Mesenchymal stem cell (in vitro differentiated cells and primary cell): ENCODE results near the gene CCDC85A.

Experiments used
- DNase-seq: peaks from one replicate; pipeline ENCODE4 v3.0.0-alpha.2; 2013
- H2AFZ ChIP-seq: one replicate; pipeline ENCODE4 v1.6.1; 2013; ENCODE audit warnings: low read depth, mild to moderate bottlenecking, control low read depth, inconsistent platforms, low read length, moderate library complexity
- H2AK5ac ChIP-seq: 2 replicates; pipeline ENCODE4 v1.6.1; 2013; ENCODE audit warnings: low read length, moderate library complexity, mild to moderate bottlenecking, inconsistent platforms; ENCODE audit not compliant: severe bottlenecking
- H2BK120ac ChIP-seq: one replicate; pipeline ENCODE4 v1.6.1; 2013; ENCODE audit warnings: low read depth, mild to moderate bottlenecking, inconsistent platforms, low read length, moderate library complexity
- H2BK12ac ChIP-seq, 2 experiments: one replicate each; pipeline ENCODE4 v1.6.1; 2013; ENCODE audit warnings: inconsistent platforms in 2 of 2, low read length in 2 of 2, mild to moderate bottlenecking in 2 of 2, moderate library complexity in 2 of 2, control low read depth in 1 of 2
- H2BK15ac ChIP-seq: one replicate; pipeline ENCODE4 v1.6.1; 2013; ENCODE audit warnings: mild to moderate bottlenecking, low read depth, inconsistent platforms; ENCODE audit not compliant: poor library complexity, severe bottlenecking
- H2BK5ac ChIP-seq: 2 replicates; pipeline ENCODE4 v1.6.1; 2013; ENCODE audit warnings: low read depth, mild to moderate bottlenecking, low read length, control low read depth, inconsistent platforms; ENCODE audit not compliant: poor library complexity, severe bottlenecking
- H3K14ac ChIP-seq, 2 experiments: one replicate each; pipeline ENCODE4 v1.6.1; 2013; ENCODE audit warnings: inconsistent platforms in 2 of 2, low read length in 2 of 2, control low read depth in 1 of 2, mild to moderate bottlenecking in 1 of 2, moderate library complexity in 1 of 2
- H3K18ac ChIP-seq, 2 experiments: one replicate each; pipeline ENCODE4 v1.6.1; 2013; ENCODE audit warnings: inconsistent platforms in 2 of 2, low read length in 2 of 2, control low read depth in 1 of 2, low read depth in 1 of 2, mild to moderate bottlenecking in 1 of 2
- H3K23ac ChIP-seq, 2 experiments: one replicate each; pipeline ENCODE4 v1.6.1; 2013; ENCODE audit warnings: inconsistent platforms in 2 of 2, low read length in 2 of 2, mild to moderate bottlenecking in 2 of 2, moderate library complexity in 2 of 2, control low read depth in 1 of 2
- H3K27ac ChIP-seq: 2 replicates; pipeline ENCODE4 v1.5.1; 2013; ENCODE audit warnings: mild to moderate bottlenecking, moderate library complexity, low read length, control low read depth, inconsistent platforms; ENCODE audit not compliant: poor library complexity, severe bottlenecking
- H3K27me3 ChIP-seq, 2 experiments: 2 replicates each; pipeline versions ENCODE4 v1.6.1 to v1.7.0; 2013; ENCODE audit warnings: low read length in 2 of 2, mild to moderate bottlenecking in 2 of 2, moderate library complexity in 2 of 2, control low read depth in 1 of 2, inconsistent platforms in 1 of 2; ENCODE audit not compliant: control insufficient read depth in 1 of 2, insufficient read depth in 1 of 2
- H3K36me3 ChIP-seq, 2 experiments: 2 replicates each; pipeline versions ENCODE4 v1.6.1 to v1.7.0; 2013; ENCODE audit warnings: low read length in 2 of 2, control low read depth in 1 of 2, inconsistent platforms in 1 of 2, low read depth in 1 of 2, mild to moderate bottlenecking in 1 of 2; ENCODE audit not compliant: insufficient read depth in 2 of 2, control insufficient read depth in 1 of 2
- H3K4ac ChIP-seq, 2 experiments: one replicate each; pipeline ENCODE4 v1.6.1; 2013; ENCODE audit warnings: inconsistent platforms in 2 of 2, low read length in 2 of 2, mild to moderate bottlenecking in 2 of 2, moderate library complexity in 2 of 2, control low read depth in 1 of 2, low read depth in 1 of 2
- H3K4me1 ChIP-seq: 2 replicates; pipeline ENCODE4 v1.6.1; 2013; ENCODE audit warnings: low read depth, low read length, control low read depth; ENCODE audit not compliant: control insufficient read depth, insufficient read depth
- H3K4me2 ChIP-seq: 2 replicates; pipeline ENCODE4 v1.6.1; 2013; ENCODE audit warnings: low read length, mild to moderate bottlenecking, inconsistent platforms; ENCODE audit not compliant: poor library complexity, severe bottlenecking
- H3K4me3 ChIP-seq, 2 experiments: 2 replicates each; pipeline versions ENCODE4 v1.5.1 to v1.7.0; 2013; ENCODE audit warnings: low read length in 2 of 2, mild to moderate bottlenecking in 2 of 2, control low read depth in 1 of 2, low read depth in 1 of 2; ENCODE audit not compliant: insufficient read depth in 1 of 2
- H3K79me1 ChIP-seq: replicated peaks from 2 replicates; pipeline ENCODE4 v1.6.1; 2013; ENCODE audit warnings: mild to moderate bottlenecking, control low read depth, low read length, inconsistent platforms; ENCODE audit not compliant: poor library complexity, severe bottlenecking
- H3K9ac ChIP-seq: 2 replicates; pipeline ENCODE4 v1.7.0; 2013; ENCODE audit warnings: mild to moderate bottlenecking, low read length, moderate library complexity
- H3K9me3 ChIP-seq: 2 replicates; pipeline ENCODE4 v1.7.0; 2013; ENCODE audit warnings: mild to moderate bottlenecking, low read length; ENCODE audit not compliant: control insufficient read depth
- H4K8ac ChIP-seq: one replicate; pipeline ENCODE4 v1.6.1; 2013; ENCODE audit warnings: inconsistent platforms, mild to moderate bottlenecking, low read length, moderate library complexity
- H4K91ac ChIP-seq: one replicate; pipeline ENCODE4 v1.6.1; 2013; ENCODE audit warnings: mild to moderate bottlenecking, low read length, inconsistent platforms
- WGBS: methylation state at CpG from one replicate; pipeline ENCODE4 v1.1.7; 2013; ENCODE audit warnings: mixed read lengths; 5-methylcytosine and 5-hydroxymethylcytosine counted together

CCDC85A gene

GRCh38 chr2:56369316-56369715 lies 185.5 kb downstream of the CCDC85A start:
- no peak overlapping the region for H4K8ac ChIP-seq
- H3K4ac ChIP-seq = no peak overlapping the region
- no peaks in the 10 kb centered on the region for H3K4me1 ChIP-seq
- H3K79me1 ChIP-seq = no peaks in the 10 kb centered on the region
- peak; percentile 27 for DNase-seq
- no peak overlapping the region for H3K14ac ChIP-seq
- no peak overlapping the region for H2BK12ac ChIP-seq
- H4K91ac ChIP-seq = no peak overlapping the region
- no peaks in the 10 kb centered on the region for H3K36me3 ChIP-seq
- no peak overlapping the region for H3K18ac ChIP-seq
- WGBS = 72% methylated on average over 2 of the region's 2 CpGs
- no peak overlapping the region for H2AFZ ChIP-seq
- no peak overlapping the region for H3K4me2 ChIP-seq
- no peak overlapping the region for H3K9ac ChIP-seq
- no peak overlapping the region for H2BK120ac ChIP-seq
- H3K27me3 ChIP-seq = no peaks in the 10 kb centered on the region
- no peak overlapping the region for H3K4me3 ChIP-seq
- no peak overlapping the region for H2BK5ac ChIP-seq
- no peak overlapping the region for H3K27ac ChIP-seq
- H3K23ac ChIP-seq = no peak overlapping the region
- no peak overlapping the region for H2BK15ac ChIP-seq
- no peaks in the 10 kb centered on the region for H3K9me3 ChIP-seq
- H2AK5ac ChIP-seq = no peak overlapping the region

- H3K9me3 ChIP-seq = no peaks in the 10 kb centered on the region
- H3K23ac ChIP-seq = no peak overlapping the region
- 96% methylated on average over 5 of the region's 6 CpGs for WGBS
- no peak for DNase-seq
- H3K4me3 ChIP-seq = no peak overlapping the region
- H3K4ac ChIP-seq = no peak overlapping the region
- no peak overlapping the region for H2AFZ ChIP-seq
- no peak overlapping the region for H2BK15ac ChIP-seq
- H2BK120ac ChIP-seq = no peak overlapping the region
- H3K14ac ChIP-seq = no peak overlapping the region
- H4K8ac ChIP-seq = no peak overlapping the region
- no peak overlapping the region for H3K27ac ChIP-seq
- no peak overlapping the region for H2BK5ac ChIP-seq
- no peak overlapping the region for H2AK5ac ChIP-seq
- H3K27me3 ChIP-seq = no peaks in the 10 kb centered on the region
- no peak overlapping the region for H3K4me2 ChIP-seq
- no peak overlapping the region for H3K9ac ChIP-seq
- no peak overlapping the region for H3K18ac ChIP-seq
- H3K4me1 ChIP-seq = no peaks in the 10 kb centered on the region
- H4K91ac ChIP-seq = no peak overlapping the region
- no peak overlapping the region for H2BK12ac ChIP-seq
- H3K36me3 ChIP-seq = no peaks in the 10 kb centered on the region
- H3K79me1 ChIP-seq = no peaks in the 10 kb centered on the region
These were observed 188.4 kb downstream of the CCDC85A start for GRCh38 chr2:56372071-56372656.

GRCh38 chr2:56375251-56375650 lies 191.5 kb downstream of the CCDC85A start:
- H3K9me3 ChIP-seq = no peaks in the 10 kb centered on the region
- H4K8ac ChIP-seq = no peak overlapping the region
- H3K36me3 ChIP-seq = no peaks in the 10 kb centered on the region
- H3K27ac ChIP-seq = no peak overlapping the region
- no peaks in the 10 kb centered on the region for H3K27me3 ChIP-seq
- no peak overlapping the region for H2BK5ac ChIP-seq
- no peak overlapping the region for H4K91ac ChIP-seq
- no peak overlapping the region for H3K18ac ChIP-seq
- no peaks in the 10 kb centered on the region for H3K79me1 ChIP-seq
- H3K14ac ChIP-seq = no peak overlapping the region
- no peak for DNase-seq
- H3K4me3 ChIP-seq = no peak overlapping the region
- no peak overlapping the region for H2BK120ac ChIP-seq
- no peak overlapping the region for H3K4ac ChIP-seq
- no peak overlapping the region for H2BK15ac ChIP-seq
- H3K4me1 ChIP-seq = no peaks in the 10 kb centered on the region
- no peak overlapping the region for H3K4me2 ChIP-seq
- WGBS = 100% methylated on average over 1 of the region's 1 CpG
- H2BK12ac ChIP-seq = no peak overlapping the region
- H3K23ac ChIP-seq = no peak overlapping the region
- no peak overlapping the region for H3K9ac ChIP-seq
- H2AK5ac ChIP-seq = no peak overlapping the region
- no peak overlapping the region for H2AFZ ChIP-seq

GRCh38 chr2:56376699-56377665 lies 193.2 kb downstream of the CCDC85A start:
- no peak overlapping the region for H2AFZ ChIP-seq
- no peak overlapping the region for H3K9ac ChIP-seq

More at GRCh38 chr2:56376699-56377665, 193.2 kb downstream of the CCDC85A start:
- DNase-seq = peak; percentile 24
- Histone ChIP-seq H3K4ac (no peak overlapping the region), H2BK120ac (no peak overlapping the region), H4K91ac (no peak overlapping the region), H3K27ac (no peak overlapping the region), H2BK15ac (no peak overlapping the region), H3K4me1 (no peaks in the 10 kb centered on the region), H2AK5ac (no peak overlapping the region), H4K8ac (no peak overlapping the region), H3K9me3 (no peaks in the 10 kb centered on the region), H3K4me3 (no peak overlapping the region), H3K27me3 (no peaks in the 10 kb centered on the region), H3K18ac (no peak overlapping the region), H3K4me2 (no peak overlapping the region), H3K36me3 (no peaks in the 10 kb centered on the region), H3K14ac (no peak overlapping the region), H2BK12ac (no peak overlapping the region), H3K79me1 (no peaks in the 10 kb centered on the region), H3K23ac (no peak overlapping the region), H2BK5ac (no peak overlapping the region)
- WGBS = 88% methylated on average over 1 of the region's 2 CpGs
